Activated CD4-positive, alpha-beta T cell treated with anti-CD3 and anti-CD28 coated beads, Interleukin-2, amount 10 ng/mL, durations not matched to agents 7 days and 5 days (primary cell): ENCODE measurements around the gene DNAH11. TPM values are rescaled to one million over a fixed set of nuclear protein-coding genes. Genes with fewer than 3 reads are reported as not detected.
"Not testable (repeated sequence)": the region's sequence is repeated elsewhere in the genome, so short reads cannot be mapped to it uniquely, and the experiment has no call there.

ENCODE experiments used
- CTCF ChIA-PET: fragments of 350-600 bp; sonication (Branson Sonifier 250); formaldehyde crosslinking; loops from one replicate; lab custom pipeline; 2021; ENCODE audit warnings: antibody characterized with exemption; lab: Charles Lee
- POLR2A ChIA-PET: fragments of 350-600 bp; sonication (Branson Sonifier 250); formaldehyde crosslinking; loops from one replicate; lab custom pipeline; 2021; ENCODE audit warnings: antibody characterized with exemption; lab: Charles Lee
- DNase-seq: peaks from one replicate; pipeline ENCODE4 v3.0.0-alpha.2; 2020
- H3K27ac Mint-ChIP-seq: one replicate; pipeline ENCODE4 v1.8.0; 2021; ENCODE audit warnings: mild to moderate bottlenecking, moderate library complexity, mixed read lengths
- H3K27me3 Mint-ChIP-seq: one replicate; pipeline ENCODE4 v1.8.0; 2021; ENCODE audit warnings: mixed read lengths
- H3K36me3 Mint-ChIP-seq: one replicate; pipeline ENCODE4 v1.8.0; 2021; ENCODE audit warnings: low read depth, mixed read lengths
- H3K4me1 Mint-ChIP-seq: one replicate; pipeline ENCODE4 v1.8.0; 2021; ENCODE audit warnings: mixed read lengths
- H3K4me3 Mint-ChIP-seq: one replicate; pipeline ENCODE4 v1.8.0; 2021; ENCODE audit warnings: mild to moderate bottlenecking, moderate library complexity, mixed read lengths
- H3K9me3 Mint-ChIP-seq: one replicate; pipeline ENCODE4 v1.8.0; 2021; ENCODE audit warnings: mixed read lengths
- total RNA-seq, 2 experiments: library from RNA; stranded (reverse); gene quantifications; one replicate each; pipeline ENCODE4 v1.2.3, GENCODE V29; 2021

The DNAH11 gene
- total RNA-seq, 2 experiments from 2014 or later, result 0.77 to 1.3 TPM

DNA sequence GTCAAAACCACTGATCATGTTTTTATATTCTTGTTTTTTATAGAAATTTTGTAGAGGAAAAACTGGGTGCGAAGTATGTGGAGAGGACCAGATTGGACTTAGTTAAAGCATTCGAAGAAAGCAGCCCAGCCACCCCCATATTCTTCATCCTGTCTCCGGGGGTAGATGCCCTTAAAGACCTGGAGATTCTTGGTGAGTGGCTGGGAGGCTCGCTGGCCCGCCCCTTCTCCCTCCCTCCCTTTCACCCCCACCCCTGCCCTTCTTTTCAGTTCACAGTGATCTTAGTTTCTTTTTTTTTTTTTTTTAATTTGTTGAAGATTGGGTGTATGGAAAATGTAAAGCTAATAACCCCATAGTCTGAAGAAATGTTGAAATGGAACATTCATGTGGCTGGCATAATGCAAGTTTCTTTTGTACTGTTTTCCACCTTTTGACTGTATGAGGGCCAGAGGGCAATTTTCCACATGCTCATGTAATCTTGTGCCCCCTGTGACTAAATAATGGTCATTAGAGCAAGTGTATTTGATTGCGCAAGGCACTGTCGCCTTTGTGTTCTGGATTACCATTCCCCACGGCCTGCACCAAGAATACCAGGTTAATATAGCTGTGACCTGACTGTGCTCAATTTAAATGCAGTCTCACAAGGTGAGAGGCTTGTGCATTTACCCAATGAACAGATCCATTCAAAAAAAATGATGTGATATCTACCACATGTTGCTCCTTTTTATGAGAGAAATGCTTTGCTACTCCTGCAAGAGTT, 325.2 kb downstream of the DNAH11 start:
- H3K27me3 Mint-ChIP-seq, result no peaks in the 10 kb centered on the region
- no peaks in the 10 kb centered on the region for H3K4me1 Mint-ChIP-seq
- H3K36me3 Mint-ChIP-seq, result peaks cover 2% of the 10 kb centered on the region
- ChIA-PET CTCF (no interaction called here), POLR2A (no interaction called here)
- no peak for DNase-seq
- no peak overlapping the region for H3K27ac Mint-ChIP-seq
- H3K9me3 Mint-ChIP-seq, result no peaks in the 10 kb centered on the region
- no peak overlapping the region for H3K4me3 Mint-ChIP-seq

DNA sequence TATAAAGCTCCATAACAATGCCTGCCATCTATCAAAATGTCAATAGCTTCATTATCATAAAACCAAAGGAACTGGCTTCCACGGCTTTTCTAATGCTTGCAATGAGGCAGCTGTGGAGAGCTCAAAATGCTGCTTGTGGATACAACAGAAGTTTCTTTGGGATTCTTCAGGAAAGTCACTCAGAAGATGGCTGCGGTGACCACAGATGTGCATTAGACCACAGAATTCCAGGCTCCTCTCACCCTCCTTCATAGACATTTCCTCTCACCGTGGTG, 325.7 kb downstream of the DNAH11 start:
- POLR2A ChIA-PET, result no interaction called here

DNA sequence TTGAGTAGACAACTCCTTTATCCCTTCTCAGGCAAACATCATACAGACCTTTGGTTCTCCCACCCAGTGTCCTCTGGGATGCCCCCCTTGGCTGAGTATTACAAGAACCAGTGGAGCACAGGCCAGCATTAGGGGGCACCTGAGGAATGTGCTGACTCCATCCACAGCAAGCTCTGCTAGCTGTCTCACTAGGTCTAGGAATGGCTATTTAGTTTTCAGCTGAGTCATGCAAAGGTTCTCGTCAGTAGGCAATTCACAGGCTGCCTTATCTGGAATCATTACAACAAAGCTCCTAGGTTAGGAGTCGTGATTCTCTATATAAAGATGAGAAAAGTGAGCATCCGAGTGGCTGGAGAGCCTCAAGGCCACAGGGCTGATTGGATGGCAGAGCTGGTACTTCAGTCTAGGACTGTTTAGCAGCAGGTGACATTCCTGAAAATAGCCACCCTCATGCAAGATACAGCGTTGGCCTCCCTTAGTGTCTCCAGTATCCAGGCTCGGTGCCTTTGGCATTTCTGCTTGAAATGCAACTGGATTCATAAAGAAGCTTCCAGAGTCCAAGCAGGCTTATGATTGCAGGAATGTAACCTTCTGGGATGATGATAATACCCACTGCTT, 327.1 kb downstream of the DNAH11 start:
- peaks cover 7% of the 10 kb centered on the region for H3K36me3 Mint-ChIP-seq
- POLR2A ChIA-PET, result no interaction called here
- DNase-seq, result no peak
- H3K4me1 Mint-ChIP-seq, result no peaks in the 10 kb centered on the region
- no peak overlapping the region for H3K27ac Mint-ChIP-seq
- no peak overlapping the region for H3K4me3 Mint-ChIP-seq
- H3K9me3 Mint-ChIP-seq, result no peaks in the 10 kb centered on the region
- no peaks in the 10 kb centered on the region for H3K27me3 Mint-ChIP-seq
- CTCF ChIA-PET, result no interaction called here

More for the DNA sequence above, 325.7 kb downstream of the DNAH11 start:
- DNase-seq, result no peak
- Mint-ChIP-seq H3K4me3 (no peak overlapping the region), H3K36me3 (peaks cover 2% of the 10 kb centered on the region), H3K9me3 (no peaks in the 10 kb centered on the region), H3K27me3 (no peaks in the 10 kb centered on the region), H3K27ac (no peak overlapping the region), H3K4me1 (no peaks in the 10 kb centered on the region)
- CTCF ChIA-PET, result no interaction called here

DNA sequence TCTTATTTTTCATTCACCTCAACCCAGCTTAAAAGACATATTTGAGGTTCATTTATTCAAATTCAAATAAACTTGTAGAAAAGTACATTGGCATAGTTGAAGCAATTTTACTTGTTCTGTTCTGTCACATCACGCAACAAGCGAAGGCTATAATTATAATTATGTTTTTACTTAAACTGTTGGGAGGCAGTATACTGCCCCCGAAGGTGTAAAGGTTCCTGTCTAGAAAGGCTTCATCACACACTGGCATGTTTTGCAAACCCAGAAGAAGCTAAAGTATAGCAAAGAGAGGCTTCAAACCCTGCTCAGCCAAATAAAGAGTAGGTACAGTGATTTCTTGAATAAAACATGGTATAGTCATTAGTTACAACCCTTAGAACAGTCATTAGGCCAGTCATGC, 340.2 kb downstream of the DNAH11 start:
- Mint-ChIP-seq H3K4me3 (no peak overlapping the region), H3K27ac (no peak overlapping the region), H3K36me3 (no peaks in the 10 kb centered on the region), H3K27me3 (no peaks in the 10 kb centered on the region), H3K9me3 (no peaks in the 10 kb centered on the region), H3K4me1 (no peaks in the 10 kb centered on the region)
- ChIA-PET POLR2A (no interaction called here), CTCF (interaction anchor here (0.6 kb wide), 1 partner anchor 476 kb away, joined by 3 read pairs; no protein-coding TSS in a partner anchor)
- DNase-seq, result no peak

DNA sequence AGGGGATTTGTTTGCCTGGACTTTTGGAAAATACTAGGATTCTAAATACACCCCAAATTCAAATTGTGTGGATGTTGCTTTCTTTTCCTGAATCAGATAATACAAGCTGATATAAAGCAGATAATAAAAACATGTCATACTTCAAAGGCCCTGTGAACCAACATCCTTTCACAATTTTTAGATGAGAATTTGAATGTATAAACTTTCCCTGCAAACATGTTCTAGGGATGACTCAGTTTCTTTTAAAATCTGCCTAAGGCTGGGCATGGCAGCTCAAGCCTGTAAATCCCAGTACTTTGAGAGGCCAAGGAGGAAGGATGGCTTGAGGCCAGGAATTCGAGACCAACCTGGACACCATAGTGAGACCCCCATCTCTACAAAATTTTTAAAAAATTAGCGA, 340.7 kb downstream of the DNAH11 start:
- H3K4me1 Mint-ChIP-seq, DNase-seq, H3K9me3 Mint-ChIP-seq, H3K27me3 Mint-ChIP-seq, H3K27ac Mint-ChIP-seq, H3K4me3 Mint-ChIP-seq, H3K36me3 Mint-ChIP-seq, CTCF ChIA-PET, POLR2A ChIA-PET: not testable (repeated sequence)

DNA sequence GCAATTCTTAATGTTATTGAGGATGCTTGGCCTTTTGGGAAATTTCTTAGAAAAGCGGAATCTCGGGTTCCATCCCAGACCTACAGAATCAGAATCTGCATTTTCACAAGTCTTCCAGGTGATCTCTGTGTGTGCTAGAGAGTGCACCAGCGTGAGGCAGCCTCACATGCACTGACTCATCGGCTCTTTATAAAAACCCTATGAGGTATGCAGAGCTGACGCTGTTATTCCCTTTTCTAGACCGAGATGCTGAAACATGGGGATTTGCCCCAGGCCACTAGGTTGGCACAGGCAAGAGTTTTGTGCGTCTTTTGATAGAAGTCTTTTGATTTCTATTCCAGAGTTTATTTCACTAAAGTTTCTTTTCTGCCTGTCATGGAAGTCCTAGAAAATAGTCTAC, 341.7 kb downstream of the DNAH11 start:
- DNase-seq, result no peak
- H3K27me3 Mint-ChIP-seq, result no peaks in the 10 kb centered on the region
- POLR2A ChIA-PET, result no interaction called here
- H3K9me3 Mint-ChIP-seq, result no peaks in the 10 kb centered on the region
- CTCF ChIA-PET, result no interaction called here
- no peak overlapping the region for H3K4me3 Mint-ChIP-seq
- H3K4me1 Mint-ChIP-seq, result no peaks in the 10 kb centered on the region
- H3K36me3 Mint-ChIP-seq, result no peaks in the 10 kb centered on the region
- no peak overlapping the region for H3K27ac Mint-ChIP-seq

DNA sequence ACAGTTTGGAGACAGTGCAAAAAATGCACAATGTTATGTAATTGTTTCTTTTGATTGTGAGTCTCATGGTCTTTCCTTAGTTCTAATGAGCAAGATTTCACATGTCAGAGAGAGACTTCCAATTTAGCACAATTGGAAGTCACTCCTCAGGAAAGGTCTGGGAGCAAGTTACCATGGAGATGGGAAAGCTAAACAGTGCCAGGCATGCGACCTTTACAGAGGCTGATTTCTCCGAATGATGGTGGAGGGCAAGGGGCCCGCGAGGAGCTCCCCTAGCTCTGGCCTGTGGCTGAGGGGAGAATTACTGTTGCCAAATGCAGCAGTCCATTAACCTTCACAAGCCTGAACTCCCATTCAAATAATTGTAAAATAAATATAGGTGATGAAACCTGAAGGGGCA, 343.6 kb downstream of the DNAH11 start:
- ChIA-PET POLR2A (no interaction called here), CTCF (interaction anchor here (0.5 kb wide), 1 partner anchor 92 kb away, joined by 3 read pairs; no protein-coding TSS in a partner anchor)
- Mint-ChIP-seq H3K9me3 (peaks cover 2% of the 10 kb centered on the region), H3K27me3 (no peaks in the 10 kb centered on the region), H3K27ac (no peak overlapping the region), H3K4me1 (no peaks in the 10 kb centered on the region), H3K4me3 (no peak overlapping the region), H3K36me3 (no peaks in the 10 kb centered on the region)
- no peak for DNase-seq

DNA sequence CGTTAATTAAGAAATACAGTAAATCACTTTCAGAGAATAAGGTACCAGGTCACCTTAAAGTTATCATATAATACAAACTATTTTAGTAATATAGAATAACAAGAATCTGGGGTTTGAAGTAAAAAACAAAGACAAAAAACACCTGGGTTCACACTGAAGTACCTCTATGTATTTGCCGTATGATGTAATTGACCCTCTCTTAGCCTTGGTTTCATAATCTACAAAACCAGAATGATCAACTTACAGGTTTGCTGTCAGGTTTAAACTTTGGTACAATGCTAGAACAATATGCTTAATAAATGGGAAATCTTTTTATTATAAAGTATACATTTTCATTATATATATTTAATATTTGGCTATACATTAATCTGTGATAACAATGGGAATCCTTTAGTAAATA, 344.5 kb downstream of the DNAH11 start:
- H3K4me1 Mint-ChIP-seq, result no peaks in the 10 kb centered on the region
- H3K9me3 Mint-ChIP-seq, result peaks cover 2% of the 10 kb centered on the region
- no peak overlapping the region for H3K4me3 Mint-ChIP-seq
- no peak for DNase-seq
- H3K27me3 Mint-ChIP-seq, result no peaks in the 10 kb centered on the region
- CTCF ChIA-PET, result no interaction called here
- POLR2A ChIA-PET, result no interaction called here
- H3K27ac Mint-ChIP-seq, result no peak overlapping the region
- H3K36me3 Mint-ChIP-seq, result no peaks in the 10 kb centered on the region

DNA sequence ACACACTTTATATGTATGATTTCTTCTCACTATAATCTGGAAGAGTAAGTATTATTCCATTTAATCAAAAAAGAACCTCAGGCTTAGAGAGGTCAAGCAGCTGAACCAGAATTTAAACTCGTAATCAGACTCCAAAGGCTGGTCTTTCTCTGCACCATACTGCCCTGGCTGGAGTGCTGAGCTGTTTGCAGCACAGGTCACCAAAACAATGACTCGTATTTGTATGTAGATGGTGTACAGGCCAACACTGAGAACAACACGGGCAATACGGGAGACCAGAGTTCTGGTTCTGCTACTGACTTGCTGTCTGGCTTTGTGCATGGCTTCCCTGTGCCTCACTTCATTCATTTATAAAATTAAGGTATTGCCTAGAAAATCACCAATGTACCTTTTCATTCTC, 344.9 kb downstream of the DNAH11 start:
- no peaks in the 10 kb centered on the region for H3K27me3 Mint-ChIP-seq
- H3K27ac Mint-ChIP-seq, result no peak overlapping the region
- no peak for DNase-seq
- H3K4me3 Mint-ChIP-seq, result no peak overlapping the region
- ChIA-PET POLR2A (no interaction called here), CTCF (no interaction called here)
- H3K4me1 Mint-ChIP-seq, result no peaks in the 10 kb centered on the region
- H3K36me3 Mint-ChIP-seq, result no peaks in the 10 kb centered on the region
- H3K9me3 Mint-ChIP-seq, result peaks cover 2% of the 10 kb centered on the region

DNA sequence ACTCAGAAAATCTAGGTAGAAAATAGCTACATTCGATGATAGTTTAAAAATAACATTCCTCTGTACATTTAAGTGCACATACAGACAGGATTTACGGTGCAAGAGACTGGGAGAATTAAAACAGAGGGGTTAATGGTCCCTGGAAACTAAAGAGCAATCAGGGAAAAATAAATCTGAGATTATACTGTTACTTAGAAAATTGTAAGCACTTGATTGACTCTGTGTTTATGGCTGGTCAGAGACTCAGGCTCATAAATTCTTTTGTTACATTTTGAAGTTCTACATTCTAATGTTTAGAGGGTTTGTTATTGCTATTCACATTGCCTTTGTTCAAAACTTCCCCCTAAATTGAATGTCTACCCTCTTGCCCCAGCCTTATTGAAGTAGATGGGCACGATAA, 348.5 kb downstream of the DNAH11 start:
- DNase-seq, result no peak
- peaks cover 2% of the 10 kb centered on the region for H3K9me3 Mint-ChIP-seq
- no peak overlapping the region for H3K4me3 Mint-ChIP-seq
- peaks cover 6% of the 10 kb centered on the region for H3K36me3 Mint-ChIP-seq
- no peak overlapping the region for H3K27ac Mint-ChIP-seq
- ChIA-PET CTCF (interaction anchor here (0.5 kb wide), 1 partner anchor 495 kb away, joined by 3 read pairs; no protein-coding TSS in a partner anchor), POLR2A (no interaction called here)
- no peaks in the 10 kb centered on the region for H3K27me3 Mint-ChIP-seq
- H3K4me1 Mint-ChIP-seq, result no peaks in the 10 kb centered on the region

DNA sequence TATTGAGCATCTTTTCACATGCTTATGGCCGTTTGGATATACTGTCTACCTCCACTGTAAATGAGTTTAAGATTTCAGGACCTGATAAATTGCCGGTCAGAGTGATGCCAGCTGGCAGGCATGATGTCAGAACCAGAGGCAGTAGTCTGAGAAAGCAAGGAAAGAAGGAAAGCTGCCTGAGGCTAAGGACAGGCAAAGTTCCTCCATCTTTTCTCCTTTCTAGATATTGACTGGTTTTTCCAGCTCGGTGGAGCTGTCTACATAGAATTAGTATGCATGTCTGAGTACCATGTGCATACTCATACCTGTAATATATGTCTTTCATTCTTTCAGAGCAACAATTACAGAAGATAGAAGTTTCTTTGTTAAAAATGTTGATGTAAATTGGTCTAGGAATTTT, 350.6 kb downstream of the DNAH11 start:
- H3K9me3 Mint-ChIP-seq, result peaks cover 3% of the 10 kb centered on the region
- ChIA-PET CTCF (no interaction called here), POLR2A (no interaction called here)
- no peak overlapping the region for H3K4me3 Mint-ChIP-seq
- no peaks in the 10 kb centered on the region for H3K27me3 Mint-ChIP-seq
- H3K27ac Mint-ChIP-seq, result no peak overlapping the region
- peaks cover 18% of the 10 kb centered on the region for H3K36me3 Mint-ChIP-seq
- H3K4me1 Mint-ChIP-seq, result peaks cover 13% of the 10 kb centered on the region
- DNase-seq, result no peak

DNA sequence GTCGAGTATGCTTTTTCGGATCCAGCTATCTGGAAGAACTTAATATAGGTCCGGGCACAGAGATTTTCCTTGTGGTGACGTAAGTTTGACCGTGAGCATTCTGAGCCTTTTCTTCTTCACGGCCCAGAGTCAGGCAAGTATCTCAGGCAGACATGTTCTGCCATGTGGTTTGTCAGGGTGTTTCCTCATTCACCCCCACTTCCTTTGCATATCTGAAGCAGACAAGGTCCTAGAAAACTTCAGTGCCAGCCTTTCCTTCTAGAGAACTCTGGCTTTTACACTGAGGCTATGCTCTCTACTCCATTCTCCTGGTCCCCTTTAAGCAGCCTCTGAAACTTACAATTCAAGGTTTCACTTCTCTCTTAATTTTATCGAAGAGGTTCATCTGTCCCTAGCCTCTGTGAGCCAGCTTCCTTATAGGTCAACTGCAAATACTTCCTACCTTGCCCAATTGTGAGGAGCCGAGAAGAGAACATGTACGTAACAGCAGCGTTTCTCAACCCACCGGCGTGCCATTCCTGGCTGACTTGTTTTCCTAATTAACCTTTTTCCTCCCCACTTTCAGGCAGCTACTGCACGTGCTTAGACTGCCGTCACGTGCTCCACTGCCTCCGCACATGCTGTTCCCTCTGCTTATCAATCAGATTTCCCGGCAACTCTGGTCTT, 355.6 kb downstream of the DNAH11 start:
- peak; percentile 50 for DNase-seq
- peak overlapping the region; percentile 97 for H3K27ac Mint-ChIP-seq
- ChIA-PET CTCF (interaction anchor here (2.0 kb wide), 1 partner anchor 28 kb away, joined by 5 read pairs; no protein-coding TSS in a partner anchor), POLR2A (no interaction called here)
- H3K27me3 Mint-ChIP-seq, result no peaks in the 10 kb centered on the region
- peaks cover 60% of the 10 kb centered on the region for H3K36me3 Mint-ChIP-seq
- H3K4me3 Mint-ChIP-seq, result peak overlapping the region; percentile 68
- peaks cover 4% of the 10 kb centered on the region for H3K9me3 Mint-ChIP-seq
- H3K4me1 Mint-ChIP-seq, result peaks cover 24% of the 10 kb centered on the region

DNA sequence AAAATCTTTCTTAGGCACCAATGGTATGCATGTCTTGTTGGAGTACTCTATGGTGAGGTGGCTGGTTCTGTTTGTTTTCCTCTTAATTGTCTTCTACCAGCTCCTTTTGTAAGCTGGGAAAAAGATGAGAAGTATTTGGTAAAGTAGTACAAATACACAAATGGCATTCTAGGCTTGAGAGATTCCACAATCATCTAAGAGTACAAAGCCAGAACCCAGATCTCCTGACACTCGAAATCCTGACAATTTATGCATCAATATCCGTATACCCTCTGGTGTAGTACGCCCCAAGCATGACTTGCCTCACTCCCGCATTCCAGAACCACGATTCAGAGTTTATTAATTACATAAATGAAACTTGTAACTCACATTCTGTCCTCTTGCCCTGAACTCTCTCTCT, 359.4 kb downstream of the DNAH11 start:
- CTCF ChIA-PET, result no interaction called here
- Mint-ChIP-seq H3K9me3 (peaks cover 4% of the 10 kb centered on the region), H3K27me3 (no peaks in the 10 kb centered on the region), H3K4me1 (peaks cover 21% of the 10 kb centered on the region), H3K4me3 (no peak overlapping the region), H3K27ac (no peak overlapping the region), H3K36me3 (peaks cover 78% of the 10 kb centered on the region)
- POLR2A ChIA-PET, result no interaction called here
- no peak for DNase-seq
